ENCODE results near the gene ERCC6L2.

Gene ERCC6L2

DNA sequence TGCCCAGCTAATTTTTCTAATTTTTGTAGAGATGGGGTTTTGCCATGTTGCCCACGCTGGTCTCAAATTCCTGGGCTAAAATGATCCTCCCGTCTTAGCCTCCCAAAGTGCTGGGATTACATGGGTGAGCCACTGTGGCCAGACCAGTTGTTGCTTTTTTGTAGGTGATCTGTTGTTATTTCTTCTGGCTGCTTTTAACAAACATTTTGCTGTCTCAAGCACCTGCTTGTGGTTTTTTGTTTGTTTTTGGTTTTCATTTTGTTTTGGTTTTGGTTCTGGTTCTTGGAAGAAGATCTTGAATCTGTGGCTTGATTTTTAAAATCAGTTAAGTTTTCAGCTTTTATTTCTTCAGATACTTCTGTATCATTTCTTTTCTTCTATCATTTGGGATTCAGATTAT, 21.1 kb downstream of the ERCC6L2 start:
- H3K4ac ChIP-seq (ENCODE audit: low read depth, low read length), result no peak overlapping the region
- no peaks in the 10 kb centered on the region for H3K4me1 ChIP-seq (ENCODE audit: control insufficient read depth, low read depth, low read length)
- H3K23ac ChIP-seq (ENCODE audit: low read length), result no peak overlapping the region
- H3K18ac ChIP-seq (ENCODE audit: low read length), result no peak overlapping the region
- no peaks in the 10 kb centered on the region for H3K36me3 ChIP-seq (ENCODE audit: control insufficient read depth, insufficient read depth, low read length)
- H2BK15ac ChIP-seq (replicated peaks; ENCODE audit: low read depth), result no peak overlapping the region
- no peak overlapping the region for H3K4me2 ChIP-seq (ENCODE audit: low read length)
- WGBS (ENCODE audit: extremely low coverage, insufficient coverage, low lambda C conversion rate), result no CpG with 5 or more reads among the region's 2 CpGs
- DNase-seq, result no peak
- no peak overlapping the region for H4K8ac ChIP-seq (ENCODE audit: low read depth, low read length)
- no peak overlapping the region for H3K27ac ChIP-seq (ENCODE audit: low read depth, low read length)
- no peak overlapping the region for H3K56ac ChIP-seq (ENCODE audit: low read length)
- no peak overlapping the region for H2BK5ac ChIP-seq (ENCODE audit: low read length)
- no peak overlapping the region for H3K4me3 ChIP-seq (ENCODE audit: low read length)
- H3K79me2 ChIP-seq (ENCODE audit: control insufficient read depth, insufficient read depth, low read length), result no peaks in the 10 kb centered on the region
- H3K79me1 ChIP-seq (ENCODE audit: low read length), result no peaks in the 10 kb centered on the region
- no peak overlapping the region for H2BK120ac ChIP-seq (ENCODE audit: low read depth, low read length)
- no peak overlapping the region for H4K5ac ChIP-seq (ENCODE audit: low read length)
- H3K9ac ChIP-seq (ENCODE audit: low read length), result no peak overlapping the region
- H3K27me3 ChIP-seq (ENCODE audit: insufficient read depth, low read length, poor library complexity), result no peaks in the 10 kb centered on the region
- H2AK5ac ChIP-seq (ENCODE audit: low read length), result no peak overlapping the region

DNA sequence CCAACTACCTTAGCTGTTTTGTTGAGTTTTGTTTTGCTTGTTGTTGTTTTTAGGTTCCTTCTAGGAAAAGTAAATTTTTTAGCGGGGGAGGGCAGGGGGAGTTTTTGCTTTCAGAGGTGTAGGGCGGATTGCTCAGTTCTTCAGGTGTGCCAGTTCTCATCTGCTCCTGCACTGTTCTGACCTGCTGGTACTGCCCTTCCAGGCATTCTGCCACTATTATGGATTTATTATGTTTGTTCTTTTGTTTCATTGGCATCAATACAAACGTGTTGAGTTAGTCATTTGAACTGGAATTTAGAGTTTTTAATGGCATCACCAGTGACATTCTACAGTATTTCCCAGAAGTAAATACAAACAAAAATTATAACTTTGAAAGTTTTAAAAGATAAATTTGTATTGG, 26.0 kb downstream of the ERCC6L2 start:
- Histone ChIP-seq H3K79me1 (ENCODE audit: low read length) (no peaks in the 10 kb centered on the region), H3K4me3 (ENCODE audit: low read length) (no peak overlapping the region), H3K9ac (ENCODE audit: low read length) (no peak overlapping the region), H3K36me3 (ENCODE audit: control insufficient read depth, insufficient read depth, low read length) (no peaks in the 10 kb centered on the region), H3K27me3 (ENCODE audit: insufficient read depth, low read length, poor library complexity) (no peaks in the 10 kb centered on the region), H3K23ac (ENCODE audit: low read length) (no peak overlapping the region), H2BK15ac (replicated peaks; ENCODE audit: low read depth) (no peak overlapping the region), H2BK120ac (ENCODE audit: low read depth, low read length) (no peak overlapping the region), H3K18ac (ENCODE audit: low read length) (no peak overlapping the region), H3K4me1 (ENCODE audit: control insufficient read depth, low read depth, low read length) (no peaks in the 10 kb centered on the region), H2AK5ac (ENCODE audit: low read length) (no peak overlapping the region), H3K79me2 (ENCODE audit: control insufficient read depth, insufficient read depth, low read length) (no peaks in the 10 kb centered on the region), H3K27ac (ENCODE audit: low read depth, low read length) (no peak overlapping the region), H3K4ac (ENCODE audit: low read depth, low read length) (no peak overlapping the region), H3K56ac (ENCODE audit: low read length) (no peak overlapping the region), H4K5ac (ENCODE audit: low read length) (no peak overlapping the region), H2BK5ac (ENCODE audit: low read length) (no peak overlapping the region), H3K4me2 (ENCODE audit: low read length) (no peak overlapping the region), H4K8ac (ENCODE audit: low read depth, low read length) (no peak overlapping the region)
- WGBS (ENCODE audit: extremely low coverage, insufficient coverage, low lambda C conversion rate), result no CpG with 5 or more reads among the region's 3 CpGs
- DNase-seq, result no peak

DNA sequence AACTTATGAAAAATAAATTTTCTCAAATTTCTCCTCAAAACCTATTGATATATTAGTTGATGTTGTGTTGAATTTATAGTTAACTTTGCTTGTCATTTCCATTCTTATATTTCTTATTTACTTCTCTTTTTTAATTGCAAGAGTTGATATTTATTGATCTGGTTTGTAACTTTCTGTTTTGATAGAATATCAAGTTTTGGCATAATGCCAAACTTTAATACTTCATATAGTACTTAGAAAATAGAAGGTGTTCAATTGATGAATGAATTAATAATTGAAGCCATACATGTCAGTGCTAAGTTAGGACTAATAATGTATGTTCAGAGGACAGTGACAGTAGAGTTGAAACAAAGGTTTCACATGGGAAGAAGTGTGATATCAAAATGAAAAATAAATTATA, 27.9 kb downstream of the ERCC6L2 start:
- no peak overlapping the region for H3K4ac ChIP-seq (ENCODE audit: low read depth, low read length)
- H3K79me2 ChIP-seq (ENCODE audit: control insufficient read depth, insufficient read depth, low read length), result no peaks in the 10 kb centered on the region
- no peak for DNase-seq
- H4K8ac ChIP-seq (ENCODE audit: low read depth, low read length), result no peak overlapping the region
- H3K4me1 ChIP-seq (ENCODE audit: control insufficient read depth, low read depth, low read length), result no peaks in the 10 kb centered on the region
- H3K27ac ChIP-seq (ENCODE audit: low read depth, low read length), result no peak overlapping the region
- H3K4me2 ChIP-seq (ENCODE audit: low read length), result no peak overlapping the region
- no peak overlapping the region for H3K56ac ChIP-seq (ENCODE audit: low read length)
- no peak overlapping the region for H3K4me3 ChIP-seq (ENCODE audit: low read length)
- H3K9ac ChIP-seq (ENCODE audit: low read length), result no peak overlapping the region
- H3K18ac ChIP-seq (ENCODE audit: low read length), result no peak overlapping the region
- no peaks in the 10 kb centered on the region for H3K27me3 ChIP-seq (ENCODE audit: insufficient read depth, low read length, poor library complexity)
- H3K23ac ChIP-seq (ENCODE audit: low read length), result no peak overlapping the region
- H3K36me3 ChIP-seq (ENCODE audit: control insufficient read depth, insufficient read depth, low read length), result no peaks in the 10 kb centered on the region
- no peaks in the 10 kb centered on the region for H3K79me1 ChIP-seq (ENCODE audit: low read length)
- H2BK5ac ChIP-seq (ENCODE audit: low read length), result no peak overlapping the region
- H4K5ac ChIP-seq (ENCODE audit: low read length), result no peak overlapping the region
- no peak overlapping the region for H2BK15ac ChIP-seq (replicated peaks; ENCODE audit: low read depth)
- H2AK5ac ChIP-seq (ENCODE audit: low read length), result no peak overlapping the region
- no peak overlapping the region for H2BK120ac ChIP-seq (ENCODE audit: low read depth, low read length)

DNA sequence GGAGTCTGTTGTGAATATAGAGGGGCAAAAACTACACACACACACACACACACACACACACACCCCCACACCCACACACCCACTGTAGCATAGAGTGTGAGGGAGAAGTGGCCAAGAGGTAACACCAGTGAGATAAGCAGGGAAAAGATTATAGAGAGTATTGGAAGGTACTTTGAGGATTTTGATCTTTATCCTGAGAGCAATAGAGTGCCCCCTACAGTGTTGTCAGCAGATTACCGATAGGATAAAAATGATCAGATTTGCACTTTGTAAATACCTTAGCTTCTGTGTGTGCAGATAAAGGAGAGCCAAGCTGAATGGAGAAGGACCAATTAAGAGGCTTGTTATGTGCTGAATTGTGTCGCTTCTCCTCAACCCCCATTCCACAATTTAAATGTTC, 32.3 kb downstream of the ERCC6L2 start:
- H3K56ac ChIP-seq (ENCODE audit: low read length), result no peak overlapping the region
- H3K79me1 ChIP-seq (ENCODE audit: low read length), result no peaks in the 10 kb centered on the region
- H3K23ac ChIP-seq (ENCODE audit: low read length), result no peak overlapping the region
- H3K36me3 ChIP-seq (ENCODE audit: control insufficient read depth, insufficient read depth, low read length), result no peaks in the 10 kb centered on the region
- H3K18ac ChIP-seq (ENCODE audit: low read length), result no peak overlapping the region
- H2AK5ac ChIP-seq (ENCODE audit: low read length), result no peak overlapping the region
- no peak overlapping the region for H3K4me3 ChIP-seq (ENCODE audit: low read length)
- no peak overlapping the region for H2BK5ac ChIP-seq (ENCODE audit: low read length)
- no peak overlapping the region for H2BK120ac ChIP-seq (ENCODE audit: low read depth, low read length)
- H4K8ac ChIP-seq (ENCODE audit: low read depth, low read length), result no peak overlapping the region
- DNase-seq, result peak; percentile 83
- no peak overlapping the region for H3K27ac ChIP-seq (ENCODE audit: low read depth, low read length)
- H3K4ac ChIP-seq (ENCODE audit: low read depth, low read length), result no peak overlapping the region
- no peak overlapping the region for H2BK15ac ChIP-seq (replicated peaks; ENCODE audit: low read depth)
- no CpG with 5 or more reads among the region's 2 CpGs for WGBS (ENCODE audit: extremely low coverage, insufficient coverage, low lambda C conversion rate)
- no peaks in the 10 kb centered on the region for H3K27me3 ChIP-seq (ENCODE audit: insufficient read depth, low read length, poor library complexity)
- no peaks in the 10 kb centered on the region for H3K79me2 ChIP-seq (ENCODE audit: control insufficient read depth, insufficient read depth, low read length)
- no peaks in the 10 kb centered on the region for H3K4me1 ChIP-seq (ENCODE audit: control insufficient read depth, low read depth, low read length)
- H3K9ac ChIP-seq (ENCODE audit: low read length), result no peak overlapping the region
- no peak overlapping the region for H4K5ac ChIP-seq (ENCODE audit: low read length)
- H3K4me2 ChIP-seq (ENCODE audit: low read length), result no peak overlapping the region

DNA sequence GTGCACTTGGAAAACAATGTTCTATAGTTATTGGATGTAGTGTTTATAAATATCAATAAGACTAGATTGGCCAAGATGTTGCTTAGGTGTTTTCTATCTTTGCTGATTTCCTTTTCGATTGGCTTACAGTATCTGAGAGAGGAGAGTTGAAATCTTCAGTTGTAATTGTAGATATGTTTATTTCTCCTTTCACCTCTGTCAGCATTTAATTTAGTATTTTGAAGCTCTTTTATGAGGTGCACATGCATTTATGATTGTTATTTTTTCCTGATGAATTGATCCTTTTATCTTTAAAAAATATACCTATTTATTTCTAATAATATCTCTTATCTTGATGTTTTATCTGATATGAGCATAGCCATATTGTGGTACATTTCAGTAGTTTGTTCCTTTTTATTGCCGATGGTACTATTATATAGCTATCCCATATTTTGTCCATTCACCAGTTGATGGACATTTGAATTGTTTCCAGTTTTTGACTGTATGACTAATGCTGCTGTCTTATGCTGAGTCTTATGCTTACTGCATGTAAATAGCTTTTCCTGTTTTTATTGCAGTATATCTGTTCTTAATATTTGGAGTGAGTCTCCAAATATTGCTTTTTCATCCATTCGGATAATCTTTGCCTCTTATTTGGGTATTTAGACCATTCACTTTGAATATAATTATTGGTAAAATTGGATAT, 34.7 kb downstream of the ERCC6L2 start:
- Histone ChIP-seq H3K79me1 (ENCODE audit: low read length) (no peaks in the 10 kb centered on the region), H2BK5ac (ENCODE audit: low read length) (no peak overlapping the region), H4K5ac (ENCODE audit: low read length) (no peak overlapping the region), H3K4me3 (ENCODE audit: low read length) (no peak overlapping the region), H3K23ac (ENCODE audit: low read length) (no peak overlapping the region), H3K36me3 (ENCODE audit: control insufficient read depth, insufficient read depth, low read length) (no peaks in the 10 kb centered on the region), H2AK5ac (ENCODE audit: low read length) (no peak overlapping the region), H3K4me2 (ENCODE audit: low read length) (no peak overlapping the region), H3K4me1 (ENCODE audit: control insufficient read depth, low read depth, low read length) (no peaks in the 10 kb centered on the region), H3K4ac (ENCODE audit: low read depth, low read length) (no peak overlapping the region), H3K27me3 (ENCODE audit: insufficient read depth, low read length, poor library complexity) (no peaks in the 10 kb centered on the region), H2BK15ac (replicated peaks; ENCODE audit: low read depth) (no peak overlapping the region), H4K8ac (ENCODE audit: low read depth, low read length) (no peak overlapping the region), H3K56ac (ENCODE audit: low read length) (no peak overlapping the region), H2BK120ac (ENCODE audit: low read depth, low read length) (no peak overlapping the region), H3K18ac (ENCODE audit: low read length) (no peak overlapping the region), H3K79me2 (ENCODE audit: control insufficient read depth, insufficient read depth, low read length) (no peaks in the 10 kb centered on the region), H3K27ac (ENCODE audit: low read depth, low read length) (no peak overlapping the region), H3K9ac (ENCODE audit: low read length) (no peak overlapping the region)
- WGBS (ENCODE audit: extremely low coverage, insufficient coverage, low lambda C conversion rate), result no CpG with 5 or more reads among the region's 3 CpGs
- DNase-seq, result no peak

DNA sequence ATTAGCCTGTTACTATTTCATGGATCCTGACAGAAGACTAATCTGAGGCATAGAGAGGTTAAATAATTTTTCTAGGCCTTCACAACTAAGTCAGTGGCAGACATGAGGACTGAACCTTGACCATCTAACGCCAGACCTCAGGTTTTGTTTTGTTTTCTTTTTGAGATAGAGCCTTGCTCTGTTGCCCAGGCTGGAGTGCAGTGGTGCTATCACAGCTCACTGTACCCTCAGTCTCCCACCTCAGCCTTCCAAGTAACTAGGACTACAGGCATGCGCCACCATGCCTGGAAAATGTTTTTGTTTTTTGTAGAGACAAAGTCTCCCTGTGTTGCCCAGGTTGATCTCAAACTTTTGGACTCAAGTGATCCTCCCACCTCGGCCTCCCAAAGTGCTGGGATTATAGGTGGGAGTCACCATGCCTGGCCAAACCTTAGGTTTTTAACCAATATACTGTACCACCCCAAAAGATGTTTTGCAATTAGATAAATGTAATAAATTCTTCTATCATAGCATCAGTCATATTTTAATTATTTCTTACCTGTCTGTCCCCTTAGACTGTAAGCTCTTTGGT, 35.4 kb downstream of the ERCC6L2 start:
- Histone ChIP-seq H3K79me1 (ENCODE audit: low read length) (no peaks in the 10 kb centered on the region), H4K8ac (ENCODE audit: low read depth, low read length) (no peak overlapping the region), H3K23ac (ENCODE audit: low read length) (no peak overlapping the region), H3K18ac (ENCODE audit: low read length) (no peak overlapping the region), H4K5ac (ENCODE audit: low read length) (no peak overlapping the region), H3K4ac (ENCODE audit: low read depth, low read length) (no peak overlapping the region), H2BK120ac (ENCODE audit: low read depth, low read length) (no peak overlapping the region), H3K4me3 (ENCODE audit: low read length) (no peak overlapping the region), H3K27ac (ENCODE audit: low read depth, low read length) (no peak overlapping the region), H3K36me3 (ENCODE audit: control insufficient read depth, insufficient read depth, low read length) (no peaks in the 10 kb centered on the region), H3K27me3 (ENCODE audit: insufficient read depth, low read length, poor library complexity) (no peaks in the 10 kb centered on the region), H3K79me2 (ENCODE audit: control insufficient read depth, insufficient read depth, low read length) (no peaks in the 10 kb centered on the region), H3K4me1 (ENCODE audit: control insufficient read depth, low read depth, low read length) (no peaks in the 10 kb centered on the region), H2AK5ac (ENCODE audit: low read length) (no peak overlapping the region), H3K9ac (ENCODE audit: low read length) (no peak overlapping the region), H3K4me2 (ENCODE audit: low read length) (no peak overlapping the region), H2BK5ac (ENCODE audit: low read length) (no peak overlapping the region), H2BK15ac (replicated peaks; ENCODE audit: low read depth) (no peak overlapping the region), H3K56ac (ENCODE audit: low read length) (no peak overlapping the region)
- DNase-seq, result no peak
- no CpG with 5 or more reads among the region's 3 CpGs for WGBS (ENCODE audit: extremely low coverage, insufficient coverage, low lambda C conversion rate)
